ENCODE results near the gene MEGF11. TPM values are rescaled to one million over a fixed set of nuclear protein-coding genes. Genes with fewer than 3 reads are reported as not detected.

MEGF11 gene
- total RNA-seq, 1 donor from 2014 or later, result 0.06 TPM

GRCh38 chr15:66164788-66165187, 88.8 kb downstream of the MEGF11 start:
- Histone ChIP-seq H3K4me2 (no peak overlapping the region), H3K4me3 (no peak overlapping the region), H3K36me3 (no peaks in the 10 kb centered on the region), H2AFZ (replicated peaks) (no peak overlapping the region), H3F3A (ENCODE audit: low read depth) (no peaks in the 10 kb centered on the region), H3K79me2 (ENCODE audit: low read depth) (no peaks in the 10 kb centered on the region), H4K20me1 (ENCODE audit: low read depth) (no peaks in the 10 kb centered on the region), H3K9me3 (ENCODE audit: low read depth) (no peaks in the 10 kb centered on the region), H3K9ac (no peak overlapping the region), H3K4me1 (no peaks in the 10 kb centered on the region), H3K27me3 (no peaks in the 10 kb centered on the region), H3K27ac (no peak overlapping the region)
- Mint-ChIP-seq H3K4me1 (peaks cover 16% of the 10 kb centered on the region), H3K27ac (no peak overlapping the region), H3K36me3 (no peaks in the 10 kb centered on the region), H3K9me3 (no peaks in the 10 kb centered on the region), H3K27me3 (ENCODE audit: insufficient read depth, low read depth) (peaks cover 4% of the 10 kb centered on the region), H3K4me3 (no peak overlapping the region)
- DNase-seq (ENCODE audit: low spot score), result no peak
- no peak for TF ChIP-seq EZH2phosphoT487 (IDR thresholded peaks at IDR 0.05)
- no peak for TF ChIP-seq CTCF (IDR thresholded peaks at IDR 0.05)
- no peak for TF ChIP-seq EZH2 (IDR thresholded peaks at IDR 0.05)

GRCh38 chr15:66163553-66163952, 90.0 kb downstream of the MEGF11 start:
- no peaks in the 10 kb centered on the region for H3K4me1 ChIP-seq
- H3K4me3 ChIP-seq, result no peak overlapping the region
- Mint-ChIP-seq H3K27ac (no peak overlapping the region), H3K4me3 (no peak overlapping the region), H3K27me3 (ENCODE audit: insufficient read depth, low read depth) (peaks cover 4% of the 10 kb centered on the region), H3K36me3 (no peaks in the 10 kb centered on the region), H3K9me3 (no peaks in the 10 kb centered on the region), H3K4me1 (peaks cover 22% of the 10 kb centered on the region)
- H4K20me1 ChIP-seq (ENCODE audit: low read depth), result no peaks in the 10 kb centered on the region
- H3K27me3 ChIP-seq, result no peaks in the 10 kb centered on the region
- no peaks in the 10 kb centered on the region for H3K36me3 ChIP-seq
- no peaks in the 10 kb centered on the region for H3K79me2 ChIP-seq (ENCODE audit: low read depth)
- H3K9me3 ChIP-seq (ENCODE audit: low read depth), result no peaks in the 10 kb centered on the region
- no peak overlapping the region for H3K4me2 ChIP-seq
- no peak for DNase-seq (ENCODE audit: low spot score)
- H3K9ac ChIP-seq, result no peak overlapping the region
- no peak overlapping the region for H3K27ac ChIP-seq
- TF ChIP-seq CTCF (IDR thresholded peaks at IDR 0.05) (no peak), EZH2phosphoT487 (IDR thresholded peaks at IDR 0.05) (no peak)
- H2AFZ ChIP-seq (replicated peaks), result no peak overlapping the region
- H3F3A ChIP-seq (ENCODE audit: low read depth), result no peaks in the 10 kb centered on the region

- DNase-seq (ENCODE audit: low spot score), result no peak
- no peaks in the 10 kb centered on the region for H3K9me3 ChIP-seq (ENCODE audit: low read depth)
- no peaks in the 10 kb centered on the region for H3F3A ChIP-seq (ENCODE audit: low read depth)
- peaks cover 8% of the 10 kb centered on the region for H3K4me1 ChIP-seq
- no peak overlapping the region for H3K9ac ChIP-seq
- no peaks in the 10 kb centered on the region for H3K36me3 ChIP-seq
- H3K27ac ChIP-seq, result no peak overlapping the region
- no peak overlapping the region for H3K4me3 Mint-ChIP-seq
- H3K27ac Mint-ChIP-seq, result no peak overlapping the region
- no peak overlapping the region for H3K4me2 ChIP-seq
- no peaks in the 10 kb centered on the region for H4K20me1 ChIP-seq (ENCODE audit: low read depth)
- no peaks in the 10 kb centered on the region for H3K9me3 Mint-ChIP-seq
- H3K79me2 ChIP-seq (ENCODE audit: low read depth), result no peaks in the 10 kb centered on the region
- H3K4me1 Mint-ChIP-seq, result peaks cover 30% of the 10 kb centered on the region
- TF ChIP-seq EZH2phosphoT487 (IDR thresholded peaks at IDR 0.05), result no peak
- no peak for TF ChIP-seq EZH2 (IDR thresholded peaks at IDR 0.05)
- peaks cover 4% of the 10 kb centered on the region for H3K27me3 Mint-ChIP-seq (ENCODE audit: insufficient read depth, low read depth)
- no peak overlapping the region for H3K4me3 ChIP-seq
- no peaks in the 10 kb centered on the region for H3K36me3 Mint-ChIP-seq
- H3K27me3 ChIP-seq, result no peaks in the 10 kb centered on the region
- H2AFZ ChIP-seq (replicated peaks), result no peak overlapping the region
Observed at GRCh38 chr15:66162286-66162685, 91.3 kb downstream of the MEGF11 start.

GRCh38 chr15:66161575-66162118, 91.9 kb downstream of the MEGF11 start:
- Histone ChIP-seq H3K4me1 (peaks cover 12% of the 10 kb centered on the region), H2AFZ (replicated peaks) (no peak overlapping the region), H3K27ac (no peak overlapping the region), H4K20me1 (ENCODE audit: low read depth) (no peaks in the 10 kb centered on the region), H3K9me3 (ENCODE audit: low read depth) (no peaks in the 10 kb centered on the region), H3K4me2 (no peak overlapping the region), H3K36me3 (no peaks in the 10 kb centered on the region), H3K27me3 (no peaks in the 10 kb centered on the region), H3K4me3 (no peak overlapping the region), H3K79me2 (ENCODE audit: low read depth) (no peaks in the 10 kb centered on the region), H3K9ac (no peak overlapping the region), H3F3A (ENCODE audit: low read depth) (no peaks in the 10 kb centered on the region)
- Mint-ChIP-seq H3K4me3 (no peak overlapping the region), H3K36me3 (no peaks in the 10 kb centered on the region), H3K9me3 (no peaks in the 10 kb centered on the region), H3K4me1 (peaks cover 36% of the 10 kb centered on the region), H3K27ac (no peak overlapping the region), H3K27me3 (ENCODE audit: insufficient read depth, low read depth) (peaks cover 8% of the 10 kb centered on the region)
- DNase-seq (ENCODE audit: low spot score), result no peak
- TF ChIP-seq EZH2phosphoT487 (IDR thresholded peaks at IDR 0.05) (no peak), EZH2 (IDR thresholded peaks at IDR 0.05) (no peak), CTCF (IDR thresholded peaks at IDR 0.05) (no peak)

All from neural progenitor cell (in vitro differentiated cells).